Tibial nerve (tissue), 4 donors: ENCODE measurements around the gene TUBB1. TPM values are rescaled to one million over a fixed set of nuclear protein-coding genes. Genes with fewer than 3 reads are reported as not detected.

Experiments used
- DNase-seq, 2 donors: peaks; one replicate each; pipeline ENCODE4 v3.0.0-alpha.2; 2019; ENCODE audit warnings: low spot score in 2 of 2
- H3K27ac ChIP-seq, 4 donors: fragments of 200-600 bp; sonication (generic) in 3 of 4; one replicate each; pipeline ENCODE4 v1.5.1; 2017 to 2019; ENCODE audit warnings: mild to moderate bottlenecking in 1 of 4
- H3K27me3 ChIP-seq, 2 donors: fragments of 200-600 bp; sonication (generic) in 1 of 2; one replicate each; pipeline versions ENCODE4 v1.5.1 to v1.6.0; 2017 to 2019
- H3K36me3 ChIP-seq, 3 donors: fragments of 200-600 bp; sonication (generic); one replicate each; pipeline ENCODE4 v1.5.1; 2018 to 2019
- H3K4me1 ChIP-seq, 4 donors: fragments of 200-600 bp; sonication (generic) in 3 of 4; one replicate each; pipeline ENCODE4 v1.5.1; 2017 to 2019
- H3K4me3 ChIP-seq, 4 donors: fragments of 200-600 bp; sonication (generic) in 3 of 4; one replicate each; pipeline ENCODE4 v1.5.1; 2017 to 2019; ENCODE audit warnings: mild to moderate bottlenecking in 1 of 4, moderate library complexity in 1 of 4
- H3K9me3 ChIP-seq, 4 donors: fragments of 200-600 bp; sonication (generic) in 3 of 4; one replicate each; pipeline ENCODE4 v1.5.1; 2017 to 2019
- CTCF ChIP-seq, 5 experiments: fragments of 200-600 bp in 3 of 5; fragments of 450-650 bp in 2 of 5; sonication (generic) in 3 of 5; IDR thresholded peaks; one replicate each; pipeline ENCODE4 v1.5.1; 2016 to 2019; ENCODE audit warnings: antibody characterized with exemption in 5 of 5, mild to moderate bottlenecking in 3 of 5, moderate library complexity in 2 of 5
- EP300 ChIP-seq, 2 donors: sonication (generic); formaldehyde crosslinking; IDR thresholded peaks; one replicate each; pipeline ENCODE4 v1.6.1; 2017; ENCODE audit warnings: antibody characterized with exemption in 2 of 2, mild to moderate bottlenecking in 1 of 2
- POLR2A ChIP-seq, 2 donors: fragments of 450-650 bp; IDR thresholded peaks; one replicate each; pipeline ENCODE4 v1.6.1; 2017; ENCODE audit warnings: antibody characterized with exemption in 2 of 2, mild to moderate bottlenecking in 2 of 2, moderate library complexity in 2 of 2
- WGBS, 2 donors: methylation state at CpG; one replicate each; pipeline ENCODE4 v1.1.5; 2018; 5-methylcytosine and 5-hydroxymethylcytosine counted together
- total RNA-seq, 4 donors: library from RNA; depleted of rRNA; stranded (reverse); fragments of >200 nt; gene quantifications; one replicate each; pipeline ENCODE4 v1.1.0, GENCODE V29; 2016

TUBB1 gene
- total RNA-seq, 4 donors from 2014 or later: 0.21 to 0.60 (median 0.59) TPM; not detected in 1

- Histone ChIP-seq H3K36me3 (peaks cover 0 to 46% (median 15%) of the 10 kb centered on the region in 3 donors), H3K27me3 (no peaks in the 10 kb centered on the region), H3K4me1 (peaks cover 0 to 59% (median 44%) of the 10 kb centered on the region in 4 donors), H3K9me3 (no peaks in the 10 kb centered on the region), H3K27ac (peak overlapping the region; percentile 79 to 92 (median 89)), H3K4me3 (peak overlapping the region; percentile 84 to 89 (median 87))
- TF ChIP-seq EP300 (IDR thresholded peaks at IDR 0.05) (no peak), POLR2A (IDR thresholded peaks at IDR 0.05) (no peak), CTCF (IDR thresholded peaks at IDR 0.05) (no peak)
- no peak for DNase-seq
- 14 to 18% methylated on average over 12 to 13 of the region's 13 CpGs for WGBS, 2 donors
Measured at GRCh38 chr20:59031564-59032022, 12.4 kb downstream of the TUBB1 start.

DNA sequence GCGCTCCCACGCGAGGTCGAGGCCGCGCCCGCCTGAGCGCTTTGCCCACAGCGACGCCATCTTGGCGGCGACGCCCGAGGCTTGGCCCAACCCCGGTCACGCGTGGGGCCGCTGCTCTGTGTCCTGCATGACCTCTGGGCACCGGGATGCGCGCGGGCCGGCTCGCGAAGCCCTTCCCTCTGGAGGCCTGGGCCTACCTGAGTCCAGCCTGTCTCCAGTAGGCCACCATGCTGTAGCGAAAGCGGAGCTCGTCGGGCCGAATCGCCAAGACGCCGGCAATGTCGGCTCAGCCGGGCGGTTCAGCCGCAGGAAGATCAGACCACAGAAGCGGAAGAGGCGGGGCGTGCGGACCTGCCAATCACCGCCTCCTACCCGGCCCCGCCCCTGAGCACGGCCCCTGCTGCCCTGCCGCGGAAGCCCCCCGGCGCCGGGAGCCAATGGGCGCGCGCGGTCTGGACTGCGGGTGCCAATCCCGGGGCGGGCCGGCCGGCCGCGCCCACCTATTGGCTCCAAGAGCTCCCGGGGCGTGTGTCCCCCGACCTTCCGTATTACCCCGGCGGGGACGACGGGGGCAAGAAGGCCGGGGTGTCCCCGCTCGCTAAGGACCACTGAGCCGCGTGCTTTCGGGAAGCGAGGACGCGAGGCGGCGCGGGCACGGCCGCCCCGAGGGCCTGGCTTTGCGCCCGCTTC lies 12.9 kb downstream of the TUBB1 start, which contains the start of gene ATP5F1E:
Gene ATP5F1E (minus strand): TSS at position 313 of the 690 bp plus-strand sequence. CDS start 84 bp downstream, at position 229.
- H3K27ac ChIP-seq: peak within 1 kb of the TSS; percentile 79 to 92 (median 89)
- peak; percentile 92 to 94 for DNase-seq
- peaks cover 0 to 48% (median 13%) of the 10 kb centered on the region in 3 donors for H3K36me3 ChIP-seq
- no peaks in the 10 kb centered on the region for H3K27me3 ChIP-seq
- 0% methylated on average over 28 to 56 of the region's 86 CpGs for WGBS, 2 donors
- no peaks in the 10 kb centered on the region for H3K9me3 ChIP-seq
- peak; percentile 85 to 90 for TF ChIP-seq POLR2A (IDR thresholded peaks at IDR 0.05)
- peak in 1 of 5 experiments; percentile 53 for TF ChIP-seq CTCF (IDR thresholded peaks at IDR 0.05)
- peak in 1 of 2 donors; percentile 91 for TF ChIP-seq EP300 (IDR thresholded peaks at IDR 0.05)
- peaks cover 0 to 53% (median 41%) of the 10 kb centered on the region in 4 donors for H3K4me1 ChIP-seq
- peak within 1 kb of the TSS; percentile 84 to 89 (median 87) for H3K4me3 ChIP-seq

GRCh38 chr20:59032713-59033059 lies 13.5 kb downstream of the TUBB1 start:
- H3K36me3 ChIP-seq: peaks cover 0 to 48% (median 8%) of the 10 kb centered on the region in 3 donors

GRCh38 chr20:59033093-59033492 lies 13.9 kb downstream of the TUBB1 start:
- DNase-seq: no peak
- Histone ChIP-seq H3K9me3 (no peaks in the 10 kb centered on the region), H3K27me3 (no peaks in the 10 kb centered on the region), H3K36me3 (peaks cover 0 to 51% (median 8%) of the 10 kb centered on the region in 3 donors), H3K4me1 (peaks cover 0 to 44% (median 34%) of the 10 kb centered on the region in 4 donors), H3K4me3 (peak overlapping the region in 2 of 4 donors; percentile 84 to 87), H3K27ac (peak overlapping the region in 3 of 4 donors; percentile 75 to 91 (median 87))
- WGBS, 2 donors: 94 to 100% methylated on average over 1 of the region's 1 CpG
- TF ChIP-seq EP300 (IDR thresholded peaks at IDR 0.05) (no peak), CTCF (IDR thresholded peaks at IDR 0.05) (no peak), POLR2A (IDR thresholded peaks at IDR 0.05) (no peak)

More at GRCh38 chr20:59032713-59033059, 13.5 kb downstream of the TUBB1 start:
- no peaks in the 10 kb centered on the region for H3K27me3 ChIP-seq
- TF ChIP-seq EP300 (IDR thresholded peaks at IDR 0.05): no peak
- no peak for TF ChIP-seq POLR2A (IDR thresholded peaks at IDR 0.05)
- peak in 2 of 5 experiments; percentile 31 to 39 for TF ChIP-seq CTCF (IDR thresholded peaks at IDR 0.05)
- H3K4me1 ChIP-seq: peaks cover 0 to 48% (median 36%) of the 10 kb centered on the region in 4 donors
- H3K9me3 ChIP-seq: no peaks in the 10 kb centered on the region
- peak overlapping the region; percentile 84 to 89 (median 87) for H3K4me3 ChIP-seq
- WGBS, 2 donors: 0 to 1% methylated on average over 13 of the region's 13 CpGs
- H3K27ac ChIP-seq: peak overlapping the region; percentile 75 to 91 (median 83)
- no peak for DNase-seq

- peaks cover 0 to 55% (median 8%) of the 10 kb centered on the region in 3 donors for H3K36me3 ChIP-seq
- no peak overlapping the region for H3K4me3 ChIP-seq
- H3K9me3 ChIP-seq: no peaks in the 10 kb centered on the region
- 87% methylated on average over 2 of the region's 2 CpGs for WGBS, 2 donors
- no peak overlapping the region for H3K27ac ChIP-seq
- no peaks in the 10 kb centered on the region for H3K27me3 ChIP-seq
- DNase-seq: no peak
- TF ChIP-seq POLR2A (IDR thresholded peaks at IDR 0.05): no peak
- TF ChIP-seq CTCF (IDR thresholded peaks at IDR 0.05): no peak
- no peak for TF ChIP-seq EP300 (IDR thresholded peaks at IDR 0.05)
- H3K4me1 ChIP-seq: peaks cover 0 to 43% (median 30%) of the 10 kb centered on the region in 4 donors
Measured at GRCh38 chr20:59033616-59034165, 14.5 kb downstream of the TUBB1 start.
